HG03135 (cell line): Measurements from ENCODE around the gene GPALPP1.
A peak's percentile ranks its signal among the peaks of the same experiment; 100 is the strongest.
"Not testable (repeated sequence)": the region's sequence is repeated elsewhere in the genome, so short reads cannot be mapped to it uniquely, and the experiment has no call there.

Experiments used
- ATAC-seq: cut with Tn5 transposase; IDR thresholded peaks from one replicate; pipeline ENCODE4 v1.9.1; 2021; ENCODE audit warnings: mild to moderate bottlenecking, moderate library complexity; ENCODE audit not compliant: unreplicated experiment

Gene GPALPP1

DNA sequence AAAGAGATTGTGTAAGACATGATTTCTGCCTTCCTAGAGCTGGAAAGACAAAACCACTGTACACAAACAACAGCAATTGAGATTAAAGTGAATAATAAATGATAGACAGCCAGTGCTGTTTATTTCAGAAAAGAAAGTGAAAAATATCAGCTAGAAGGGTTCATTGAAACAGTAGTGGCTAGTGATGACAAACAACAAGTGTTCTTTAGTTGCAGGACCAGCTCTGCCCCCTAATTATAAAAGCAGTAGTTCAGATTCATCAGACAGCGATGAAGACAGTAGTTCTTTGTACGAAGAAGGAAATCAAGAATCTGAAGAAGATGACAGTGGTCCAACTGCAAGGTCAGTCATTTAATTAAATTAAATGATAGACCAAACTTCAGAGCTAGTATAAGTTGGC is 14.8 kb downstream of the GPALPP1 start:
- ATAC-seq, result no peak

DNA sequence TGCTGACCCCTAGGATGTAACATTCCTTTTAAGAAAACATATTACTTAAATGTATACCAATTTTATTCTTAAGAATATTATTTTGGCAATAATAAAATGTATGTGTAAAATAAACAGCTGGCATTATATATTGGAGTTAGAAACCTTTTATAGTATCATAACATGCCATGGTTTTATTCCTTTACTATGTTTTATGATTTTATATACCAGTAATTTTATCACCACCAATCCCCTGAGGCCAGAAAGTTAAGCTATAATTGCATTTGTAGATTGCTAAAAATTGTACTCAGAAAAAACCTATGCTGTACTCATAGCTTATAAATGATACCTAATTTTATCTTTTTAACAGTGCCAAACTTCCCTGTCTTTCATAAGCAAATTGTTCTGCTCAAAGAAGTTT is 17.9 kb downstream of the GPALPP1 start:
- ATAC-seq, result no peak

DNA sequence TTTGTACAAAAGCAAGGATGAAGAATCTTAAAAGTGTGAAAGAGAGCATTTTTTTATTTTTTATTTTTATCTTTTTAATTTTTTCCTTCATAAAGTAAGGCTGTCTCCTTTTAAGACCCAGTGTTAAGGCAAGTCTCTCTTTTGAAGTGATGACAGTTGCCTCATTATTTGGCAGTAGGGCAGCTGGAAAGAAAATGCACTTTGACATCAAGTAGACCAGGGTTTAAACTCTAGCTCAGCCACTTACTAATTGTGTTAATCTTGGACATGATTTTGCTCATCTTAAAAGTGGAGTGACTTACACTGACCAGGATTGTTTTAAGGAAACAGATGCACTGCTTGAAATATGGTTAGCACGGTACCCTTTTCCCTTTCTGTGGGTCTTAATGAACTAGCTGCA is 18.5 kb downstream of the GPALPP1 start:
- ATAC-seq, result no peak

DNA sequence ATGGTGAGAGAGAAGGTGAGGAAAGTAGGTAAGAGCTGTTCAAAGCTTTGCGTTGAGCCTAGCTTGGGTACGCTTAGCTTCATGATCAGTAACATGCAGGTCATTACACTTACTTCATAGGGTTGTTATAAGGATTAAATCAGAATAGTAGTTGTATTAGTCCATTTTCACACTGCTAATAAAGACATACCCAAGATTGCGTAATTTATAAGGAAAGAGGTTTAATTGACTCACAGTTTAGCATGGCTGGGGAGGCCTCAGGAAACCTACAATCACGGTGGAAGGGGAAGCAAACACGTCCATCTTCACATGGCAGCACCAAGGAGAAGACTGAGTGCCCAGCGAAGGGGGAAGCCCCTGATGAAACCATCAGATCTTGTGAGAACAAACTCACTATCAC is 21.9 kb downstream of the GPALPP1 start:
- no peak for ATAC-seq

DNA sequence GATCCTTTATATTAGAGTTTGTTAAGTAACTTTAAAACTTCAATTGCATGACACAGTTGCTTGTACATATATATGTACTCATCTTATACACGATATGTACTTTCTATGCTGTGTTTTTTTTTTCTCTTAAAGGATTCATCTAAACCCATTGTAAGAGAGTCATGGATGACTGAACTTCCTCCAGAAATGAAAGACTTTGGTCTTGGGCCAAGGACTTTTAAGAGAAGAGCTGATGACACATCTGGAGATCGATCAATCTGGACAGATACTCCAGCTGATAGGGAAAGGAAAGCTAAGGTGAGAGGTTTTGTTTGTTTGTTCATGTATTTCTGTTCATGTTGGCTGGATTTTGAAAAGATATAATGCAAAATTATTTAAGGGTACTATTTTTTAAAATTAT is 26.0 kb downstream of the GPALPP1 start:
- no peak for ATAC-seq

DNA sequence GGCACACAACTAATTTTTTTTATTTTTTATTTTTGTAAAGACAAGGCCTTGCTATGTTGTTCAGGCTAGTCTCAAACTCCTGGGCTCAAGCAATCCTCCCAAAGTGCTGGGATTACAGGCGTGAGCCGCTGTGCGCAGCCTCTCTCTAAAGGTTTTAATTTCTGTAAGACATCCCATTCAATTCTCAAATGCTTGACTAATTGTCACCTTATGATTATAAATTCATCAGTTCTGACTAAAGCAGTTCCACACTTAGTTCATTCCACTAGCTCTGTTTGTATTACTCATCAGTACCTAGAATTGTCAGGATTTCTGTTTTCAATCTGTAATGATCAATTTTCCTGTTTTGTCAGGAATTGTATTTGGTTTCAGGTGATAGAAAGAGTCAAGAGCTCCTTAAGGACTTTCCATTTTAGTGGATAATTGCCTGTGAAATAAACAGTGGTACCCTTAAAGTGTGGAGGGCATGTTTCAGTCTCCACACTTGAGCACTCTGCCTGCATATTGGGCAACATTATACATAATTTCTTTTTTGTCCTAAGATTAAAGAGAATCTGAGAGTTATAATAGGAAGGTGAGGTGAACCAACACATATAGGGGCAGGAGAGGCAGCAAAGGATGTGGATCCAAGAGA is 27.6 kb downstream of the GPALPP1 start:
- no peak for ATAC-seq

DNA sequence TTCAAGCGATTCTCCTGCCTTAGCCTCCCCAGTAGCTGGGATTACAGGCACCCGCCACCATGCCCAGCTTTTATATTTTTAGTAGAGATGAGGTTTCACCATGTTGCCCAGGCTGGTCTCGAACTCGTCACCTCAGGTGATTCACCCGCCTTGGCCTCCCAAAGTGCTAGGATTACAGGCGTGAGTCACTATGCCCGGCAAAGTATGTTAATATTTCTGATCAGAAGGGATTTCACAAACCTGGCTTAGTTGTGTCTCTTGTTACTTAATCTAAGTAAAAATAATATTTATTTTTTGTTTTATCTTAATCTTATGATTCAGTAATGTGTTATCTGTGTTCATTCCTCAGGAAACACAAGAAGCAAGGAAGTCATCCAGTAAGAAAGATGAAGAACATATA is 30.6 kb downstream of the GPALPP1 start:
- ATAC-seq, result not testable (repeated sequence)

DNA sequence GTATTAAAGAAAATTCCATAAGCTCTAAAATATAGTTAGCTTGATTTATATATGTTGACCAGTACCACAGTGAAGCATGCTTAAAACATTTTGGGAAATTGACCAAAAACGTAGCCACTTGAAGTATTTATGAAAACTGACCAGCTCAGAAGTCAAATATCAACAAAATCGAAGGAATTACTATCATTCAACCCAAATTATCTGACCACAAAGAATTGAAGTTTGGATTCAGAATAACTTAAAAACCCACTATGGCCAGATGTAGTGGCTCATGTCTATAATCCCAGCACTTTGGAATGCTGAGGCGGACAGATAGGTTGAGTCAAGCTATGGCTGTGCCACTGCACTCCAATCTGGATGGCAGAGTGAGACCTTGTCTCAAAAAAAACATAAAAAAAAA is 31.9 kb downstream of the GPALPP1 start:
- ATAC-seq, result no peak

DNA sequence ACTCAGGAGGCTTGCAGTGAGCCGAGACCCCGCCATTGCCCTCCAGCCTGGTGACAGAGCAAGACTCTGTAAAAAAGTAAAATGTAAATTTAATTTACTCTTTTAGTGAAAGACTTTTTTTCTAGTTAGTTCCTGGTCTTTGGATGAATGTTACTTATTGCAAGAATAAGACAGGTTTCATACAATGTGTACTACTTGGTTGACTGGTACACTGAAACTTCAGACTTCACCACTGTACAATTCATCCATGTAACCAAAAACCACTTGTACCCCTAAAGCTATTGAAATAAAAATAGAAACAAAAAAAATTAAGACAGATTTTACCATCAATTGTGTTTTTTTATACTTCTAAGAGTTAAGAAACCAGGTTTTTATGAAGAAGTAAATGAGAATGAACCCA is 35.5 kb downstream of the GPALPP1 start:
- ATAC-seq, result no peak

DNA sequence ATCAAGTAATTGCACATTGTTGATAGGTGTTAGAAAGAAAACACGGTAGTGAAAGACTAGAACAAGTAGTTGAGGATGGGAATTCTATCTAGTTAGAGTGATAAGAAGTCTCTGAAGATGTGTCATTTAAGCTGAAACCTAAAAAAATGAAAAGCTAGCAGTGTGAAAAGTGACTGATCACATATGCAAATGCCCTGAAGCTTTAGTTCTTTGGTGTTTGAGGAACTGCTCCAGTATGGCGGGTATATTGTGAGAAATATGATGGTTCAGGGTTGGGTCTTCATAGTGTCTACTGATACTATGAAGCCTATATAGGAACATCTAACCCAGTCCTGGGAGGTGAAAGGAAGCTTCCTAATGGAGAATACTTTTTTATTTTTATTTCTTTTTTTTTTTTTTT is 45.0 kb downstream of the GPALPP1 start:
- no peak for ATAC-seq

DNA sequence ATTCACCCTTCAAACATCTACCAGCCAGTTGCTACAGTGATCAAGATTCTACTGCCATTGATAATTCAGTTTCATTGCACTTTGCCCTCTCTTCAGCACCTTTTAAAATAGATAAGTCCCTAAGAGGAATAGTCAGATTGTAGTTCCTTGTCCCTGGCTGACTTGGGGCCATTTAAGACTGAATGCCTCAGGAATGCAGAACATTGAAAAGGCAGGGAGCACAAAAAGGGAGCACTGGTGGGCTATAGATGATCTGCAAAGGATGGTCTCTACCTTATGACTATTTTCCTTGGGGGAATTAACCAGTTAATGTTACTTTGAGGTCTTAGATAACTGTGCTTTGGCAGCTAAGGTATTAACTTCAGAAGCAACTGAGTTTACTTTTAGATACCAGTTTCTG is 46.9 kb downstream of the GPALPP1 start:
- no peak for ATAC-seq

DNA sequence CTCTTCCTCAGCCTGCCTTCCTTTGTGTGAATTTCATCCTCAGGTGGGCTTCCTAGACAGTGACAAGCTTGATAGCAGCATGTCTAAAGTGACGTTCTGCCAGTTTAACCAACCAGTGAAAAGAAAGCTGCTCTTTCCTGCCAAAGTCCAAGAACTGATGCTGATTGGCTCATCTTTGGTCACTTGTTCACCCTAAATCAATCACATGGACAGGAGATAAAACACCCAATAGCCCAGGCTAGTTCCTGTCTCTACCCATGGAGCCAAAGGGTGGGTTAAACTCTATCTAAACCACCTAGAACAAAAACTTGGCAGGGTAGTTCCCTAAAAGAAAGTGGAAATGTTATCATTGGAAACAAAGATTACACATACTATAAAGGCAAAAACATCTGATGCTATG is 50.8 kb downstream of the GPALPP1 start:
- ATAC-seq, result no peak

DNA sequence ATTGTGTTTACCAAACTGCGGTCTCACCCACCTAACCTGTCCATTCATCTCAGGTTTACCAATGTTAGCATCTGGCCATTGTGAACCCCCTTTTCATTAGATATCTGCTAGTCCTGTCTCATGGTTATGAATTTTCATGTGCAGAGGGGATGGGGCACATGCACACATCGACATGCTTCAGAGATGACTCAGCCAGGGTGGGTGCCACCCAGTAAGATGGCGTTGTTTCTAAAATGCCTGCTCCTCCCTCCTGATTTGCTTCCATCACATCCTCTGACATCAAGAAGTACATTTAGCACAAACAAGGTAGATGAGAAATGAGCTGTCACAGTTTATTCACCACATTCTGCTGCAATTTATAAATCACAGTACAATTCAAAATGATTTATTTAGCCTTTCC is 51.3 kb downstream of the GPALPP1 start:
- no peak for ATAC-seq

DNA sequence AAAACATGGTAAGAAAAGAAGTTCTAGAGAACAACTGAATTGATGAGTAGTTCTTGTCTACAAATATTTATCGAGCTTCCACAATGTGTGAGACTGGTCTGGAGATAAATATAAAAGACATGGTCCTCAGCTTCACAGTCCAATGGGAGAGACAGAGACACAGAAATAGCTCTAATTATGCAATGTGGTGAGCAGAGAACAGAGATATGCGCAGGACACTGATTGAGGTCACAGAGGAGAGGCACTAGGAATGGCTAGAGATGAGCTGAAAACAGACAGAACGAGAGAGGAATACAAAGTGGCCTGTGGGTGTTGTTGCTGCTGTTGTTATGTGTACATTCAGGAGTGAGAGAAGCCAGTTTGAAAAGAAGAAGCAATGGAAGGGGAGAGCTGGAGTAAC is 53.2 kb downstream of the GPALPP1 start:
- no peak for ATAC-seq

DNA sequence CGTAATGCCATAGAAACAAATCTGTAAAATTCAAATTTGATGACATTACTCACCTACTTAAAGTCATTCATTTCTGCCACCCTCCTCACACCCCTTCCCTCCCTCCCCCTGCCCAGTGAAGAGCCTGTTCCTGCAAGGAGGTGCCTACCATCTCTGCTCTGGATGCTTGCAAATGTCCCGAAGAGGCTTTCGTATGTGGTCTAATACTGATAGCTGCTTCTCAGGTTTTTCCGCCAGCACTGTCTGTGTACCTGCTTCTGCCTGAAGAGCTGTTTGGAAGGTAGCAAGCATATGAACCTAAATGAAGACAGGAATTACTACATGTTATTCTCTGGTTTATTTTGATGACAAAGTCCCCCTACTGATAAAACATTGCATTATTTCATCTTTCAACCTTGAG is 57.1 kb downstream of the GPALPP1 start:
- no peak for ATAC-seq

DNA sequence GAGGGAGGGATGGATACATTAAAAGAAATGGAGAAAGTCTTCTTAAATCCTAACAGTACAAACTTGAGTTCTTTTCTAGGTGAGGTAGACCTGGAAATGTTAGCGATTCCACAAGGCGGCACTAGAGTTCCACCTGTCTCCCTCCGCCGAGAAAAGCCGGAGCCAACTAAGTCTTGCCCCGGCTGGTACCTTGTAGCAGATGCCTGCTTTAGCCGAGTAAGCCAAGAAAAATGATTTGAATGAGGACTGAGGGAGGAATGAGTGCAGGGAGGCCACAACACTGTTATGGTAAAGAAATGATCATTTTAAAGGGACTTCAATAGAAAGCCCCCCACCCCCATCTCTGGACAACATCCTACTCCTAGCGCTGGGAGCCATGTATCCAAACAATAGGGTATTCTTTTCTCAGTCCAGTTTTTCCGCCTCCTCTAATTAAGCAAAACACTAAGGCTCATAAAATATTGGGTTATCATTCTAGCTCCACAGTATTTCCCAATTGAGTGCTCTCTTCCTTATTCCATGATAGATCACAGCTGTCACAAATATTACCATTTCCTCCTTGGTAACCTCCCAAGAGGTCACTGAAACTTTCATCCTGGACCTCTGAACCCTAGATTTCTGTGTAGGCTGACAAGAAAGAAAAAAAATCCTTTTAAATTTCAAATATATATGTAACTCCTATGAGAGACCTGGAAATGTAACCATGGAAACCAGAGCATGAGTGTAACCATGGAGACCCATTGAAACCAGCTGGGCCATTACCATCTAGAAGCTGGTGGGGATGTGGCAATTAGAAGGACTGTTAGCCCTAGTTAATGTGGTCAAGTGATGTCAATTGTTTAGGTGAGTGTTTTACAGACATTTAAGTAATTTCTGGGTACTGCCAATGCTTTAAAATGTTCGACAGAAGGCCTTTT is 58.3 kb downstream of the GPALPP1 start:
- ATAC-seq, result no peak

DNA sequence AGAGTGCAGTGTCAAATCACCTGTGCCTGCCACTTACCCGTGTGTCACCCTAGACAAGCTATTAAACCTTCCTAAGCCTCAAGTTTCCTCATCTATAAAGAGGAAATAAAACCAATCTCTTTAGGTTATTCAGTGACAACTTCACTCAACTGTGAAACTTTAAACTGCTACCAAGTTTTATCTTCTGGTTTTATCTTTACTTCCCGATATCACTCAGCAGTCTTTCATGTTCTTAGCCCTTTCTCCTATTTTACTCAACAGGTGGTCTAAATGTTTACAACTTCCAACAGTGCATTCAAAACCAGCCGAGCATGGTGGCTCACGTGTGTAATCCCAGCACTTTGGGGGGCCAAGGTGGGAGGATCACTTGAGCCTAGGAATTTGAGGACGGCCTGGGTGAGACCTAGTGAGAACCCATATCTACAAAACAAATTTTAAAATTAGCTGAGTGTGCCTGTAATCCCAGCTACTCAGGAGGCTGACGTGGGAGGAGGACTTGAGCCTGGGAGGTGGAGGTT is 59.6 kb downstream of the GPALPP1 start:
- ATAC-seq, result no peak

DNA sequence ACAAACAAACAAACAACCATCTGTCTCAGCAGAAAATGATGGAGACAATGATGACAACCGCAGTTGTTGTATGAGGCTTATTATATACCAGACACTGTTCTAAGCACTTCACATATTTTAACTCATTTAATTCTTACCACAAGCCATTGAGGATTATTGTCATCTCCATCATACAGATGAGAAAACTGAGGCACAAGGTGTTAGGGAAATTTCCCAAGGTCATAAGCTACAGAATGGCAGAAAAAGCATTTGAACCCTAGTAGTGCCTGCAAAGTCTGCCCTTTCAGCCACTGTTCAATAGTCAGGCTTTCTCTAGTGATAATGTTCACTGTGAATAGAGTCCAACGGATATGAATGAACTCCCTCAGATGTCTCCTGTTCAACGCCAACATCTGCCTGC is 60.1 kb downstream of the GPALPP1 start:
- no peak for ATAC-seq

DNA sequence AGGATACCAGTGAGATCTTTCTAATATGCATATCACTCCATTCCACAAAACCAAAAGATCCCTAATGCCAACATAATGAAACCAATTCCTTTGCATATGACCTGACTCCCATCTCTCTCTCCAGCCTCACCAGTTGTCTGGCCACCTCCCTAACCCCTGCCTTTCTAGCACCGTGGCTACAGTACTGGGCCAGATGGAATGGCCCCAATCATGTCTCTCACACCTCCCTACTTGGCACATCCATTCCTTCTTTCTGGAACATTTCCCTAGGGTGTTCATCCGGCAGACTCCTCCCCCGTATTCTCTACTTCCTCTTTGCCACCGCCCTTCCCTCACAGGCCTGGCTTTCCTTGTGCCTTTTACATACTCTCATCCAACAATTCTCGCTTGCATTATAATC is 62.0 kb downstream of the GPALPP1 start:
- no peak for ATAC-seq

DNA sequence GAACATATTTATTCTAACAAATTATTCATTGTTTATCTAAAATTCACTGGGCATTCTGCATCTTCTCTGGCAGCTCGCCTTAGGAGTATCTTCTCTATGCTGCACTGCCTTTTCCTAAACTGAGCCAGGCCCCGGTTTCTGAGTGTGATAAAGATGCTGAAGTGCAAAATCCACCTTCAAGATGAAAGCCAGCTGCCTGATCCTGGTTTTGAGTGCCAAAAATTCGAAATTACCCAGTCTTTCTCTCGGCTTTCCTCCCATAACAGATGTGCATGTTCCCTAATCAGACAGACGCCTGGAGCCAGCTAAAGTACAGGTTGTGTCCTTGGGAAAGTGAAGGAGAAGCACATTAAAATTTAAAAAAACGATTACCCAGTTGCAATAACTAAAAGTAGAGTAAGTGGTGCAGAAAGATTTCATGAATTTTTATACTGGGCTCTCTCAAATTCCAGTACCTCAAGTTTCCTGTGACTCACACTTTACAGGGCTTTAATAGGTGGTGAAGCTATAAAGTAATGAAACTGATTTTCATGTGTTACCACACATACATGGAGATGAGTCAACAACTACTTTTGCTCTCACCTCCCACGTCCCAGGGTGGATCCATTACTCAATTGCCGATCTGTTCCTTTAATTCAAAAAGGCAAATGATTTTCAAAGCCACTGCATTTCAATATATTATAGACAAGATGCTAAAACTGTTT is 66.0 kb downstream of the GPALPP1 start:
- ATAC-seq, result peak; percentile 66

DNA sequence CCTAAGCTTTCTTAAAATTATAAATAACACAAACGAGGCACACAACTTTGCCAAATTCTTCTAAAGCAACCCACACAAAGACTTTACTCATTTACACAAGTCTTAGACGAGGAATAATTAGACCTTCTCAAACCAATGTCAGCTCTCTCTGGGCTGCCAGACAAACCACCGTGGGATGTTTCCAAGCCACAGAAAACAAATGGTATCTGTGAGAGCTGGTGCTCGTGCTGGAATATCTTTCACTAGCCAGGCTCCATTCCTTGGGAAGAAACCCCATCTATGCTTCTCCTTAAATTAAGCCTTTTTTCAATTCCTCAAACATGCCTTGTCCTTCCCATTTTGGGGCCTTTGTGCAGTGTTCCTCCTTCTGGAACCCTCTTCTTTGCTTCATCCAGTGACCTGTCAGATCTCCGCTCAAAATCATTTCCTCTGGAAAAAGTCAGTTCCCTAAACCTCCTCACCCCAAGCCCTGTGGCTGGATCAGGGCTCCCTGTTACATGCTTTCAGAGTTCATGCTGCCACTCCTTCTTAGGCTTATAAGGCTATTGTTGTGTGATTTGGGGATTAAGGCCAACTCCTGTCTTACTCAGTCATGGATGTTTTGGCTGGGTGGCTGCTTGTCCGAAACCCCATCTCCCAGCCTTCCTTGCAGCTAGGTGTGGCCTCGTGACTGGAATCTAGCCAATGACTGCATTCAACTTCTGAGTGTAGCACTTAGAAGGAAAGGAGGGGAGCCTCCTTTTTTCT is 66.7 kb downstream of the GPALPP1 start:
- ATAC-seq, result no peak
